Measurements from ENCODE around the gene TAL1.
A peak's percentile ranks its signal among the peaks of the same experiment; 100 is the strongest.
"Not testable (repeated sequence)": the region's sequence is repeated elsewhere in the genome, so short reads cannot be mapped to it uniquely, and the experiment has no call there.

TAL1 gene

DNA sequence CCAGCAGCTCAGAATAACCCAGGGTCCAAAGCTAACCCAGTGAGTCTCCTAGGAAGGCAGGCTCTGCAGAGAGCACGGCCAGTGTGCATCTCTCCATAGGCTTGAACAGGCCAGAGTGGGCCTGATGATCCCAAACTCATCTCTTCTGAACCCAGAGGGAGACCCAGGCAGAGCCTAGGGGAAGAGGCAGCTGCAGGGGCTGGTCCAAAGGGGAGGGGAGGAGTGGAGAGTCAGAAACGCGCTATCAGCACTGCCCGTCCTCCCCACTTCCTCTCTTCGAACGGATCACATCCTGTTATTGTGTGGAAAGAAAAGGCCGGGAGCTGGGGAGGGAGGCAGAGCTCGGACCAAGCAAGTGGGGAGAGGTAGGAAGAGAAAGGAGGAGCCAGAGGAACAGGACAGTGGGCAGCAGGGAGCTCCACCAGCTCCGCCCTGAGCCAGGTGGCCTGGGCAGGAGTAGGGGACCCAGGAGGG lies 20.2 kb downstream of the TAL1 start:
- DNase-seq (ENCODE audit: low read depth), result no peak

GRCh38 chr1:47210666-47211065 lies 21.4 kb downstream of the TAL1 start:
- no peak for DNase-seq (ENCODE audit: low read depth)

GRCh38 chr1:47209725-47210325 lies 22.2 kb downstream of the TAL1 start:
- DNase-seq (ENCODE audit: low read depth), result no peak

GRCh38 chr1:47209091-47209490 lies 22.9 kb downstream of the TAL1 start:
- no peak for DNase-seq (ENCODE audit: low read depth)

DNA sequence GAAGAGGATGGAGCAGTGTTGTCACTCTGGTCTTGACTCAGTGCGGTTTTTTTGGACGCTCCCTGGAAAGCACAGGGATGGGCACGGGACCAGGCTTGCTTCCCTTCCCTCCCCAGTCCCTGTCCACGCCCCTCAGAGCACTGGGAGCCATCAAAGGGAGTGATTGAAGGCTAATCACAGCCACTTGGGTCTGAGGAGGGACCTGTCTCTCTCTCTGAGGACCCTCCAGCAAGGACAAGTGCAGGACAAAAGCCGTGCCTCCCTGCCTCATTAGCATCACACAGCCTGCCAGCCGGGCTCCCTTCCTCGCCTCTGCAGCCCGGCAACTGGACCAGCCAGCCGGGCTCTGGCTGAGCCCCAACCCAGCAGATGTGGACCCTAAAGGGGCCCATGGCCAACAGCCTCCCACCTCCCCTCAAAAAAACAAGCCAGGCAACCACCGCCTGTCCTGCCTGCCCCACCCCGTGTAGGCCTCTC lies 23.6 kb downstream of the TAL1 start:
- no peak for DNase-seq (ENCODE audit: low read depth)

DNA sequence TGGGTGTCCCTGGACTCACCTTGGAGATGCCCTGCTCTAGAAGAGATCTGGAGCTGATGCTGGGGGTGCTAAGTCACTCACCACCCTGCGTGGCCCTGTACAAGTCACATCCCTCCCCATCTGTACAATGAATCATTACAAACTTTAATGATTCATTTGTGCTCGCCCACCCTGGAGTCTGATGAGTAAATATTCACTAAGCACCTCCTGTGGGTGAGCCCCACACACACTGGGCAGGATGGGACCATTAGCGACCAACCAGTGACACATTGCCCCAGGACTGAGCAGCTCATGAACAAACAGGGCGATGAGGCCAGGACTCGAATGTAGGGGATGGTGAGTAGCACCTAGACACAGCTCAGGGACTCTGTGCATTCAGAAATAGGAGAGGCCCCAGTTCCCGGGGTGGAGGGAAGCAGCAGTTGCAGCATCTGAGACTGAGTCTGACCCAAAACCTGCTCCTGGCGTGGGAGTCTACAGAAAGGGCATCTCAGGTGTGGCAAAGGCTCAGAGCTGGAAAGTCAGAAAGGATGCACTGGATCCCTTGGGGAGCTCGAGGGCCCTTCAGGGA lies 24.1 kb downstream of the TAL1 start:
- no peak for DNase-seq (ENCODE audit: low read depth)

GRCh38 chr1:47205918-47206317 lies 26.1 kb downstream of the TAL1 start:
- DNase-seq (ENCODE audit: low read depth), result no peak

DNA sequence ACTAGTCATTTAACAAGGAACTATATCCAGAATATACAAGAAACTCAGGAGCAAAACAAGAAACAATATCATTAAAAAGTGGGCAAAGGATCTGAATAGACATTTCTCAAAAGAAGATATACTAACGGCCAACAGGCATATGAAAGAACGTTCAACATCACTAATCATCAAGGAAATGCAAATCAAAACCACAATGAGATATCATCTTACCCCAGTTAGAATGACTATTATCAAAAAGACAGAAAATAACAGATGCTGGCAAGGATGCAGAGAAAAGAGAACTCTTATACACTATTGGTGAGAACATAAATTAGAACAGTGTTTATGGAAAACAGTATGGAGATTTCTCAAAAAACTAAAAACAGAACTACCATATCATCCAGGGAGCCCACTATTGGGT lies 28.5 kb downstream of the TAL1 start:
- DNase-seq (ENCODE audit: low read depth), result not testable (repeated sequence)

DNA sequence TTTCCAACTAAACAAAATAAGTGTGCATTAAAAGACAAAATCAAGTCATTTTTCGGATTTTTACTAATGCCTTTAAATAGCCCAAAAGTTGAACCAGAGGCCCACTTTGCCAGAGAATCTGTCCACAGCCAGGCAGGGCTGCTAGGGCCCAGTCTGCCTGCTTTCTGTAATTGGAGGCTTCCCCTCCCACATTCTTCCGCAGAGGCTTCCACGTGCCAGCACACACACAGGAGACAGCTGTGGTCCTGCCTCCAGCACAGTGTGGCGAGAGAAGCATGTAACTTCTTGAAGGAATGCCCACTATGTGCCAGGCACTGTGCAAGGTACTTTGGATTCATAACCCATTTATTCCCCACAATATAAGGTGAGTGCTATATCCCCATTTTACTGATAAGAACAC lies 30.8 kb downstream of the TAL1 start:
- DNase-seq (ENCODE audit: low read depth), result no peak

DNA sequence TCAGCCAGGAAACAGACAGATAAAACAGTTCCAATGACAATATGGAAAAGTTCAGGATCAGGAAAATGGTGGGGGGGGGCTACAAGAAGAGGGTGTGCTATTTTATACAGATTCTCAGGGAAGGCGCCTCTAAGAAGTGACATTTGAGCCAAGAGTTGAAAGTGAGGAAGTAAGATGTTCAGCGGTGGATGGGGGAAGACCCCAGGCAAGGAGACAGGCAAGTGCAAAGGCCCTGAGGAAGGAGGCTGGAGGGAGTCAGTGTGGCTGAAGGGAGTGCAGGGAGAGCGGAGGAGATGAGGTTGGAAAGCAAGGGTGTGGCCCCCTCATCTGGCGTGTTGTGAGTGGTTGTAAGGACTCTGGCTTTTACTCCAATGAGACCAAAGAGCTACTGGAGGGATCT lies 33.8 kb downstream of the TAL1 start:
- no peak for DNase-seq (ENCODE audit: low read depth)

DNA sequence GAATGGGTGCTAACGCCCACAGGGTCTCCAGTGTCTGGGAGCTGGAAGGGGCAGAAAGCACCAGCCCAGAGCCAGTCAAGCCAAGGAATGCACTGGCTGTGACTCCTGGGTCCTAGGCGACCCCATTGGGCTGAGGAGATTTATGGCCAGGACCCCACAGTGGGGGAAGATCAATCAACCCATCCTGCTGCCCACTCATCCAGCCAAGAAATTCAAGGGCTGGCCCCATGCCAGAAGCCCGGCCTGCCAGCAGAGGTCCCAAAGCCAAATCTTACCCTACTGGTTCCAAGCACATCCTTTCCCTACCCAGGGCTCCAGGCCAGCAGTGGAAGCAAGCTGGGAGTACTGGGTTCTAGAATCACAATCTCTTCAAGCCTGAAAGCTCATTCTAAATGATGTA lies 35.4 kb downstream of the TAL1 start:
- DNase-seq (ENCODE audit: low read depth), result no peak

- not testable (repeated sequence) for DNase-seq (ENCODE audit: low read depth)
Observed at GRCh38 chr1:47195981-47196380, 36.0 kb downstream of the TAL1 start.

DNA sequence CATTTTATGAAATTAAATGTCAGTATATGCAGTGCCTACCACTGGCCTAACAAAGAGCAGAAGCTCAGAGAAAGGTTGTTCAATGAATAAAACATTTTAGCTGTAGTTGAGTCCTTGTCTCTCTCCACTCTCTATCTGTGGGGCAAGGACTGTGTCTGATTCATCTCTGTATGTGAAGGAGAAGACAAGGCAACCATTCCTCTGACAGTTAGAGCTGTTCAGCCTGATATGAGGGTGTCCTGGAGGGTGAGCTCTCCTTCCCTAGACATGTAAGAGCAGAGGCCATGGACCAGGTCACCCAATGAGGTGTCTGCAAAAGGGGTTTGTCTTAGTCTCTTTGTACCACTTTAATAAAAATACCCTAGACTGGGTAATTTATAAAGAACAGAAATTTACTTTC lies 37.7 kb downstream of the TAL1 start:
- no peak for DNase-seq (ENCODE audit: low read depth)

- not testable (repeated sequence) for DNase-seq (ENCODE audit: low read depth)
Observed at GRCh38 chr1:47193496-47193895, 38.5 kb downstream of the TAL1 start.

DNA sequence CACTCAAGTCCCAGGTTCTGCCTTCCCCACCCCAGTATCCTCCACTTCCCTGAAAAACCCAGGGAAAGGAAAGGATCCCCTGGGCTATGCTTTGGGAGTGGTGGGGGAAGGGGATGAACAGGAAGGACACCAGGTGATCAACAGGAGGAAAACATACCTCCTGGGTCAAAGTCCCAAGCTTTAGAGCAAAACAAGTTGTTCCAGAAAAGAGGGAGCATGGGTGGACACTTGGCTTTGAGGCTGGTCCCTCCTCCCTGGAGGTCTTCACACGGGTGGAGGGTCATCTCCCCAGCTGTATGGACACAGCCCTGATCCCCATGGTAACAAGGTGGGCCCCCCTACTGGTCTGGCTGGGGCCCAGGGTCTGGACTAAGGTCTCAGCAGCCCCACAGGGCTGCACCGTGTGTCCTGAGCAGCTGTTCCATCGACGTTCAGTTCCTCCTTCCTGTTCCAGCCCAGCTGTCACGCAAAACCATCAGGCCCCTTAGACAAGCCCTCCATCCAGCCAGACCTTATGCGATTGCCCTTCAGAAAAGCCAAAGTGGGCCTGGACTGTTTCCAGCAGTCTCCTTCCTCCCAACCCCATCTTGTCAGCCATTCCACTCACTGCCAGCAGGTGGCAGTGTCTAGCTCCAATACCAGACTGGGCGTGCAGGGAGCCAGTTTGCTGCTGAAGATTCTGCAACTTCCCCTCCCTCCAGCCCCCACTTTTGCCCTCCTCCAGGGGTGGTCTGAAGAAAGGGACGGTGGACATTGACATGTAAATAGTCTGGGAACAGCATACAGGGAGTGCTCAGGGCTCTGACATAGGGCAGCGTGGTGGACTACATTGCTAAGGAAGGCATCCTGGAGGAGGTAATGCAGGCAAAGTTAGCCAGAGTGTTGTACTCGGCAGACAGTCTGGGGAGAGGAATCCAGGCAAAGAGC lies 39.3 kb downstream of the TAL1 start:
- peak; percentile 35 for DNase-seq (ENCODE audit: low read depth)

- DNase-seq (ENCODE audit: low read depth), result no peak
Observed at GRCh38 chr1:47191940-47192457, 40.0 kb downstream of the TAL1 start.

- no peak for DNase-seq (ENCODE audit: low read depth)
Observed at GRCh38 chr1:47190857-47191256, 41.2 kb downstream of the TAL1 start.

- no peak for DNase-seq (ENCODE audit: low read depth)
Observed at GRCh38 chr1:47190509-47190855, 41.5 kb downstream of the TAL1 start.

- peak; percentile 58 for DNase-seq (ENCODE audit: low read depth)
Observed at GRCh38 chr1:47189844-47190508, 42.0 kb downstream of the TAL1 start, which contains the start of gene PDZK1IP1. Gene PDZK1IP1, minus strand, starts transcription at chr1:47190036. Its CDS starts 104 bp downstream, at chr1:47189932.

DNA sequence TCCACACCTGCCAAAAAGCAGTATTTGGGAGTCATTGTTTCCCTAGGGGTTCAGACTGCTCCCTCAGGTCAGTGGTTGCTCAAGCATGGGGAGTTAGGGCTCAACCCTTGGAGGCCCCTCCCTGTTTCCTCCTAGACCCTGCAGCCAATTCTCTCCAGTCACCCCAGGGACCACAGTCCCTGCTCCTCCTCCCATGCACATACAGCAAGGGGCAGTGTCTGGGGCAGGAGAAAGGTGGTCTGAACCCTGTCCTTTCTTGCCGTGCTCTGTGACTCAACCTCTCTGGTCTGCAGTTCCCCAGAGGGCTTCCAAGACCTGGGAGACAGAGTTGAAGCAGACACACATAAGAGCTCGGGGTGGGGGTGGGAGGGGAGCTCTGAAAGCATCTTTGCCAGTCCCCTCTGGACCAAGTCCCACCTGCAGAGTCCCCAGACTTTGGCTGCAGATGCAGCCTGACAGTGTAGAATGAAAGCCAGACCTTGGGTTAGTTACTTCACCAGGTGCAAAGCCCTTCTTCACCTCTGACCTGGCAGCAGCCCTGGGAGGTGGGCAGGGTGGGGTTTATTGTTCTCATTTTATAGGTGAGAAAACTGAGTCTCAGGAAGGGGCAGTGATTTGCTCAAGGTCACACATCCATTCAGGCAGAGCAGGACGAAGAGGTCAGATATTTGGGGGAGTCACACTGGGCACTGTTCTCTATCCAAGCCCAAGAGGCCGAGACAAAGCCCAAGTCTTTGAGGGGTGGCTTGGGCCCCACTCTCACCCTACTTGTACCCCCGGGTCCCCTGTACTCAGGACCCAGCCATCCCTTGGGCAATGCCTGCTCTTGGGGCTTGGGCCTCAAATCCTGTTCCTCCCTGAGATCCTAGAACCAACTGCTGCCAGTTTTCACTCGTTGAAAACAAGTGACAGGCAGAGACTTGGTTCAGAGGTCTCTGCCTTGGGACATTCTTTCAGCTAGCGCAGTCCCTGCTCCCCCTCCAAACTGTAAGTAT lies 42.9 kb downstream of the TAL1 start:
- no peak for DNase-seq (ENCODE audit: low read depth)

GRCh38 chr1:47187926-47188250 lies 44.1 kb downstream of the TAL1 start:
- DNase-seq (ENCODE audit: low read depth), result no peak
